SU-DHL-6 (cell line): ENCODE results near the gene SLC4A1.

Experiments
- H2AFZ ChIP-seq: fragments of 200-600 bp; sonication (generic); 2 replicates; pipeline ENCODE4 v1.6.1; 2014; ENCODE audit warnings: low read depth, mild to moderate bottlenecking, moderate library complexity, mixed read lengths, antibody characterized with exemption, low read length; ENCODE audit not compliant: severe bottlenecking
- H3F3A ChIP-seq: fragments of 200-600 bp; shearing (Covaris generic); 2 replicates; pipeline ENCODE4 v1.6.0; 2016; ENCODE audit warnings: antibody characterized with exemption, mild to moderate bottlenecking; ENCODE audit not compliant: insufficient read depth
- H3K27ac ChIP-seq: fragments of 200-600 bp; sonication (generic); 2 replicates; pipeline ENCODE4 v1.5.1; 2016; ENCODE audit warnings: low read depth, mild to moderate bottlenecking, low read length, moderate library complexity, mixed read lengths
- H3K27me3 ChIP-seq: fragments of 200-600 bp; sonication (generic), shearing (Covaris generic); 2 replicates; pipeline ENCODE4 v1.6.0; 2014; ENCODE audit warnings: mild to moderate bottlenecking, low read length
- H3K36me3 ChIP-seq: fragments of 200-600 bp; sonication (generic); 2 replicates; pipeline ENCODE4 v1.6.1; 2014; ENCODE audit warnings: mild to moderate bottlenecking, low read length, mixed read lengths
- H3K4me2 ChIP-seq: fragments of 300-600, 200-600 bp; shearing (Covaris generic), sonication (generic); 2 replicates; pipeline ENCODE4 v1.6.0; 2014; ENCODE audit warnings: low read length, low read depth, mild to moderate bottlenecking; ENCODE audit not compliant: poor library complexity, severe bottlenecking
- H3K4me3 ChIP-seq: fragments of 200-600 bp; sonication (generic); 2 replicates; pipeline ENCODE4 v1.5.1; 2014; ENCODE audit warnings: antibody characterized with exemption, low read length, mild to moderate bottlenecking, mixed read lengths; ENCODE audit not compliant: insufficient read depth, poor library complexity, severe bottlenecking
- H3K79me2 ChIP-seq: fragments of 200-600 bp; sonication (generic); 2 replicates; pipeline ENCODE4 v1.6.1; 2014; ENCODE audit warnings: mild to moderate bottlenecking, low read length, moderate library complexity; ENCODE audit not compliant: insufficient read depth
- H3K9ac ChIP-seq: fragments of 200-600 bp; sonication (generic); 2 replicates; pipeline ENCODE4 v1.7.0; 2014; ENCODE audit warnings: mild to moderate bottlenecking, low read length
- H3K9me2 ChIP-seq: fragments of 200-600 bp; sonication (generic); replicated peaks from 2 replicates; pipeline ENCODE4 v1.6.1; 2014; ENCODE audit warnings: low read length; ENCODE audit not compliant: insufficient read depth
- H3K9me3 ChIP-seq: fragments of 200-600 bp; sonication (generic); 2 replicates; pipeline ENCODE4 v1.6.1; 2014; ENCODE audit warnings: low read length, mixed read lengths; ENCODE audit not compliant: insufficient read depth
- H4K20me1 ChIP-seq: fragments of 200-600 bp; sonication (generic); 2 replicates; pipeline ENCODE4 v1.6.1; 2014; ENCODE audit warnings: low read depth, mild to moderate bottlenecking, antibody characterized with exemption, low read length, moderate library complexity, mixed read lengths
- CTCF ChIP-seq: fragments of 200-600 bp; sonication (generic); IDR thresholded peaks from one replicate; pipeline ENCODE4 v1.5.1; 2017; ENCODE audit warnings: antibody characterized with exemption, mild to moderate bottlenecking, low read length, moderate library complexity; ENCODE audit not compliant: insufficient read depth, poor library complexity, severe bottlenecking
- EZH2phosphoT487 ChIP-seq: fragments of 200-600 bp; sonication (generic), shearing (Covaris generic); conservative IDR thresholded peaks from 2 replicates; pipeline ENCODE4 v1.6.1; 2018; ENCODE audit warnings: mild to moderate bottlenecking, antibody characterized with exemption, low read length, moderate library complexity, mixed read lengths

Gene SLC4A1

GRCh38 chr17:44210342-44211192 is 57.4 kb downstream of the SLC4A1 start:
- H3K4me3 ChIP-seq, result peak overlapping the region; percentile 45
- H3K27me3 ChIP-seq, result no peaks in the 10 kb centered on the region
- peak overlapping the region; percentile 65 for H3K4me2 ChIP-seq
- TF ChIP-seq EZH2phosphoT487, result no peak
- peak; percentile 97 for TF ChIP-seq CTCF
- peak overlapping the region; percentile 88 for H3K27ac ChIP-seq
- no peaks in the 10 kb centered on the region for H3K9me2 ChIP-seq
- peak overlapping the region; percentile 8 for H2AFZ ChIP-seq
- peaks cover 16% of the 10 kb centered on the region for H3K36me3 ChIP-seq
- no peaks in the 10 kb centered on the region for H4K20me1 ChIP-seq
- H3K79me2 ChIP-seq, result peaks cover 8% of the 10 kb centered on the region; the same call in 1 of the 2 replicates
- H3K9ac ChIP-seq, result peak overlapping the region; percentile 85
- peaks cover 15% of the 10 kb centered on the region for H3F3A ChIP-seq
- H3K9me3 ChIP-seq, result no peaks in the 10 kb centered on the region

- TF ChIP-seq CTCF (no peak), EZH2phosphoT487 (no peak)
- Histone ChIP-seq H3K36me3 (peaks cover 11% of the 10 kb centered on the region; the same call in 1 of the 2 replicates), H3K9ac (peak overlapping the region; percentile 85)
Observed at GRCh38 chr17:44209786-44210341, 58.1 kb downstream of the SLC4A1 start.

GRCh38 chr17:44207743-44208142 is 60.2 kb downstream of the SLC4A1 start:
- H4K20me1 ChIP-seq, result no peaks in the 10 kb centered on the region
- no peak overlapping the region for H3K9ac ChIP-seq
- no peaks in the 10 kb centered on the region for H3K9me3 ChIP-seq
- H3K36me3 ChIP-seq, result peaks cover 11% of the 10 kb centered on the region; the same call in 1 of the 2 replicates
- no peak overlapping the region for H2AFZ ChIP-seq
- no peaks in the 10 kb centered on the region for H3K9me2 ChIP-seq
- H3K4me2 ChIP-seq, result no peak overlapping the region
- no peak for TF ChIP-seq EZH2phosphoT487
- TF ChIP-seq CTCF, result no peak
- peaks cover 7% of the 10 kb centered on the region; the same call in 1 of the 2 replicates for H3K79me2 ChIP-seq
- H3K27me3 ChIP-seq, result no peaks in the 10 kb centered on the region
- H3F3A ChIP-seq, result peaks cover 28% of the 10 kb centered on the region
- no peak overlapping the region for H3K27ac ChIP-seq
- H3K4me3 ChIP-seq, result no peak overlapping the region

More at GRCh38 chr17:44209786-44210341, 58.1 kb downstream of the SLC4A1 start:
- no peaks in the 10 kb centered on the region for H3K9me2 ChIP-seq
- peak overlapping the region; percentile 48 for H3K27ac ChIP-seq
- H3K27me3 ChIP-seq, result no peaks in the 10 kb centered on the region
- peak overlapping the region; percentile 37 for H3K4me3 ChIP-seq
- H4K20me1 ChIP-seq, result no peaks in the 10 kb centered on the region
- H2AFZ ChIP-seq, result no peak overlapping the region
- peaks cover 7% of the 10 kb centered on the region; the same call in 1 of the 2 replicates for H3K79me2 ChIP-seq
- H3F3A ChIP-seq, result peaks cover 18% of the 10 kb centered on the region
- H3K9me3 ChIP-seq, result no peaks in the 10 kb centered on the region
- H3K4me2 ChIP-seq, result peak overlapping the region; percentile 65
